Brain pericyte (primary cell): ENCODE measurements around the gene PRTFDC1.
"Not testable (repeated sequence)": the region's sequence is repeated elsewhere in the genome, so short reads cannot be mapped to it uniquely, and the experiment has no call there.

ENCODE experiments used
- DNase-seq: peaks from one replicate; pipeline ENCODE4 v3.0.0-alpha.2; 2012; ENCODE audit warnings: low read depth, low spot score

The PRTFDC1 gene

GRCh38 chr10:24965051-24965450 is 12.6 kb upstream of the PRTFDC1 start:
- no peak for DNase-seq

- DNase-seq: no peak
These were observed 11.2 kb upstream of the PRTFDC1 start for GRCh38 chr10:24963521-24964041.

GRCh38 chr10:24962995-24963394 is 10.6 kb upstream of the PRTFDC1 start:
- DNase-seq: no peak

GRCh38 chr10:24961582-24961981 is 9.2 kb upstream of the PRTFDC1 start:
- DNase-seq: no peak

GRCh38 chr10:24959382-24959730 is 7.0 kb upstream of the PRTFDC1 start:
- no peak for DNase-seq

GRCh38 chr10:24958721-24959381 is 6.4 kb upstream of the PRTFDC1 start:
- DNase-seq: no peak

GRCh38 chr10:24958091-24958720 is 5.8 kb upstream of the PRTFDC1 start:
- peak; percentile 61 for DNase-seq

- DNase-seq: not testable (repeated sequence)
These were observed 5.2 kb upstream of the PRTFDC1 start for GRCh38 chr10:24957624-24958051.

GRCh38 chr10:24953675-24954074 is 1.3 kb upstream of the PRTFDC1 start:
- no peak for DNase-seq

- DNase-seq: no peak
These were observed 570 bp upstream of the PRTFDC1 start for GRCh38 chr10:24952707-24953645.

- DNase-seq: no peak
These were observed 934 bp downstream of the PRTFDC1 start for GRCh38 chr10:24951201-24952142.

GRCh38 chr10:24950439-24950838 is 2.0 kb downstream of the PRTFDC1 start:
- no peak for DNase-seq

GRCh38 chr10:24949616-24950015 is 2.8 kb downstream of the PRTFDC1 start:
- no peak for DNase-seq

GRCh38 chr10:24947304-24948097 is 4.9 kb downstream of the PRTFDC1 start:
- no peak for DNase-seq

- no peak for DNase-seq
These were observed 7.7 kb downstream of the PRTFDC1 start for GRCh38 chr10:24944512-24945255.

- DNase-seq: no peak
These were observed 13.9 kb downstream of the PRTFDC1 start for GRCh38 chr10:24938525-24938924.

GRCh38 chr10:24938076-24938475 is 14.3 kb downstream of the PRTFDC1 start:
- DNase-seq: no peak

GRCh38 chr10:24935504-24936292 is 16.7 kb downstream of the PRTFDC1 start:
- no peak for DNase-seq

- DNase-seq: no peak
These were observed 21.2 kb downstream of the PRTFDC1 start for GRCh38 chr10:24931236-24931635.
